ENCODE measurements around the gene DHCR24. TPM values are rescaled to one million over a fixed set of nuclear protein-coding genes. Genes with fewer than 3 reads are reported as not detected.

DHCR24 gene
- total and polyA plus RNA-seq, 2 experiments from 2014 or later = 124 to 453 TPM

GRCh38 chr1:54816951-54817350 lies 70.0 kb downstream of the DHCR24 start:
- H2AFZ ChIP-seq = no peak overlapping the region
- no peak overlapping the region for H3K27ac ChIP-seq (ENCODE audit: low read depth)
- no peaks in the 10 kb centered on the region for H3K79me2 ChIP-seq (replicated peaks; ENCODE audit: insufficient read depth)
- H3K27ac Mint-ChIP-seq = no peak overlapping the region
- H3K9me2 ChIP-seq (ENCODE audit: insufficient read depth) = peaks cover 4% of the 10 kb centered on the region; the same call in 1 of the 2 replicates
- H3K4me1 Mint-ChIP-seq = peaks cover 48% of the 10 kb centered on the region
- ATAC-seq (no peak), DNase-seq (ENCODE audit: low spot score) (no peak)
- H3K4me1 ChIP-seq (ENCODE audit: insufficient read depth) = peaks cover 26% of the 10 kb centered on the region
- no peaks in the 10 kb centered on the region for H3K27me3 ChIP-seq (ENCODE audit: insufficient read depth)
- no peak for TF ChIP-seq CREB1 (CRISPR knock-in tag; IDR thresholded peaks at IDR 0.05; ENCODE audit: low read depth)
- TF ChIP-seq STAT1 (IDR thresholded peaks at IDR 0.05; ENCODE audit: unreplicated experiment) = no peak
- H3K27me3 Mint-ChIP-seq (ENCODE audit: insufficient read depth, low read depth, poor library complexity) = peaks cover 12% of the 10 kb centered on the region
- H3K9me3 Mint-ChIP-seq = no peaks in the 10 kb centered on the region
- H4K20me1 ChIP-seq (replicated peaks; ENCODE audit: insufficient read depth) = no peaks in the 10 kb centered on the region
- H3F3A ChIP-seq (replicated peaks; ENCODE audit: low read depth) = no peaks in the 10 kb centered on the region; the same call in 1 of the 2 replicates
- H3K4me3 Mint-ChIP-seq = no peak overlapping the region
- H3K36me3 Mint-ChIP-seq (ENCODE audit: low read depth) = no peaks in the 10 kb centered on the region
- no peak overlapping the region for H3K4me2 ChIP-seq
- no peak overlapping the region for H3K4me3 ChIP-seq
- no peaks in the 10 kb centered on the region for H3K36me3 ChIP-seq (ENCODE audit: insufficient read depth)

- peaks cover 26% of the 10 kb centered on the region for H3K4me1 ChIP-seq (ENCODE audit: insufficient read depth)
- H3K27ac ChIP-seq (ENCODE audit: low read depth) = no peak overlapping the region
- no peak for DNase-seq (ENCODE audit: low spot score)
Measured at GRCh38 chr1:54816130-54816529, 70.9 kb downstream of the DHCR24 start.

More at GRCh38 chr1:54816130-54816529, 70.9 kb downstream of the DHCR24 start:
- Mint-ChIP-seq H3K4me1 (peaks cover 50% of the 10 kb centered on the region), H3K27me3 (ENCODE audit: insufficient read depth, low read depth, poor library complexity) (peaks cover 12% of the 10 kb centered on the region), H3K4me3 (no peak overlapping the region), H3K27ac (no peak overlapping the region), H3K9me3 (no peaks in the 10 kb centered on the region), H3K36me3 (ENCODE audit: low read depth) (no peaks in the 10 kb centered on the region)
- ATAC-seq = no peak
- Histone ChIP-seq H3K36me3 (ENCODE audit: insufficient read depth) (no peaks in the 10 kb centered on the region), H3F3A (replicated peaks; ENCODE audit: low read depth) (no peaks in the 10 kb centered on the region; the same call in 1 of the 2 replicates), H3K9me2 (ENCODE audit: insufficient read depth) (peaks cover 4% of the 10 kb centered on the region; the same call in 1 of the 2 replicates), H3K4me3 (no peak overlapping the region), H4K20me1 (replicated peaks; ENCODE audit: insufficient read depth) (no peaks in the 10 kb centered on the region), H2AFZ (no peak overlapping the region), H3K27me3 (ENCODE audit: insufficient read depth) (no peaks in the 10 kb centered on the region), H3K79me2 (replicated peaks; ENCODE audit: insufficient read depth) (no peaks in the 10 kb centered on the region), H3K4me2 (no peak overlapping the region)
- TF ChIP-seq JUNB (IDR thresholded peaks at IDR 0.05; ENCODE audit: unreplicated experiment) = no peak
- no peak for TF ChIP-seq POLR2AphosphoS5 (IDR thresholded peaks at IDR 0.05; ENCODE audit: low read depth)
- no peak for TF ChIP-seq ZNF462 (CRISPR knock-in tag; IDR thresholded peaks at IDR 0.05)
- no peak for TF ChIP-seq REST (IDR thresholded peaks at IDR 0.05; ENCODE audit: unreplicated experiment)
- TF ChIP-seq ZNF114 (CRISPR knock-in tag; IDR thresholded peaks at IDR 0.05) = no peak
- TF ChIP-seq EZH2 (IDR thresholded peaks at IDR 0.05; ENCODE audit: low read depth, unreplicated experiment) = no peak
- no peak for TF ChIP-seq ZNF331 (CRISPR knock-in tag; IDR thresholded peaks at IDR 0.05; ENCODE audit: low read depth)
- no peak for TF ChIP-seq ETS1 (IDR thresholded peaks at IDR 0.05)
- no peak for TF ChIP-seq NANOG (IDR thresholded peaks at IDR 0.05; ENCODE audit: borderline replicate concordance)
